ENCODE results near the gene MRC1.

DNA sequence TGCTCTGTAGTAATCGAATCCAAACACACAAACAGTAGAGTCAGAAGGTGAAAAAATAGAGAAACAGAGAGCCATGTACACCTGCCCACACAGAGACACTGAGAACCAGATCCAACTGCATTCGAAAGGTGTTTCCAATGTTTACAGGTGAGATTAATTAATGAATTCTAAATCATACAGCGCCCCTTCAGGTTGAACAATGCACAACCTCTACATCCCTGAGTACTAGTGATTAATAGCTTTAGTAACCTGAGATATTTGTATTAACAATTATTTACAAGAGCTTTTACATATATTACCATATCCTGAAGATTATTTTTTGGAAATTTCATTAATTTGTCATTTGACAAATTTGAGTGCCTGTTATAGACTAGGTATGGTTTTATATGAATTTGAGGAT is 7.6 kb upstream of the MRC1 start:
- TF ChIP-seq, protein P1, sequence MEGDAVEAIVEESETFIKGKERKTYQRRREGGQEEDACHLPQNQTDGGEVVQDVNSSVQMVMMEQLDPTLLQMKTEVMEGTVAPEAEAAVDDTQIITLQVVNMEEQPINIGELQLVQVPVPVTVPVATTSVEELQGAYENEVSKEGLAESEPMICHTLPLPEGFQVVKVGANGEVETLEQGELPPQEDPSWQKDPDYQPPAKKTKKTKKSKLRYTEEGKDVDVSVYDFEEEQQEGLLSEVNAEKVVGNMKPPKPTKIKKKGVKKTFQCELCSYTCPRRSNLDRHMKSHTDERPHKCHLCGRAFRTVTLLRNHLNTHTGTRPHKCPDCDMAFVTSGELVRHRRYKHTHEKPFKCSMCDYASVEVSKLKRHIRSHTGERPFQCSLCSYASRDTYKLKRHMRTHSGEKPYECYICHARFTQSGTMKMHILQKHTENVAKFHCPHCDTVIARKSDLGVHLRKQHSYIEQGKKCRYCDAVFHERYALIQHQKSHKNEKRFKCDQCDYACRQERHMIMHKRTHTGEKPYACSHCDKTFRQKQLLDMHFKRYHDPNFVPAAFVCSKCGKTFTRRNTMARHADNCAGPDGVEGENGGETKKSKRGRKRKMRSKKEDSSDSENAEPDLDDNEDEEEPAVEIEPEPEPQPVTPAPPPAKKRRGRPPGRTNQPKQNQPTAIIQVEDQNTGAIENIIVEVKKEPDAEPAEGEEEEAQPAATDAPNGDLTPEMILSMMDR (IDR thresholded peaks at IDR 0.05), result no peak
- TF ChIP-seq POLR2A (IDR thresholded peaks at IDR 0.05), result no peak

All from lower leg skin (tissue), 3 donors.